GM03348 (cell line): ENCODE results near the gene ARHGAP10.
"Not testable (repeated sequence)": the region's sequence is repeated elsewhere in the genome, so short reads cannot be mapped to it uniquely, and the experiment has no call there.

Experiments used
- DNase-seq: peaks from one replicate; pipeline ENCODE4 v3.0.0; 2012; ENCODE audit warnings: low spot score

ARHGAP10 gene

DNA sequence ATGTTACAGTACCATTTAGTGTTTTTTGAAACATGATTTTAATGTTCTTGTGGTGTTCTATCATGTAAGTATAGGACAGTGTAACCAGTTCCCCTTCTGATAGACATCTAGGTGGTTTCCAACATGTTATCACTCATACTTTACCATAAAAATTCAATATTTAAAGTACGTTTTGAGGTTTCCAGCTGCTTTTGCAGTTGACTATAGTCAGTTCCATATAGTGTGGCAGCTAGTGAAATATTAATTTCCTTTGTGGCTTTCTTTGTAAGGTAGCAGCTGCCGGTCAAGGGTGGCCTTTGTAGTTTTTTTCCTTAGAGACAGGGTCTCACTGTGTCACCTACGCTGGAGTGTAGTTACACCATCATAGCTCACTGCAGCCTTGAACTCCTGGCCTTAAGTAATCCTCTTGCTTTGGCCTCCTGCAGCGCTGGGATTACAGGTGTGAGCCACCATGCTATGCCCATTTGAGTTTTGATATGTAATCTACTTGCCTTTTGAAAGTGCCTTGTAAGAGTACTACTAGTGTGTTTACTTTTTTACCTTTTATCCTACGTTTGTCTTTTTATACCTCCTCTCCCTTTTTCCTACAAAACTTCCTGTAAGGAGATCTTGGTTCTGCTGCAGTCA is 63.0 kb downstream of the ARHGAP10 start:
- no peak for DNase-seq

DNA sequence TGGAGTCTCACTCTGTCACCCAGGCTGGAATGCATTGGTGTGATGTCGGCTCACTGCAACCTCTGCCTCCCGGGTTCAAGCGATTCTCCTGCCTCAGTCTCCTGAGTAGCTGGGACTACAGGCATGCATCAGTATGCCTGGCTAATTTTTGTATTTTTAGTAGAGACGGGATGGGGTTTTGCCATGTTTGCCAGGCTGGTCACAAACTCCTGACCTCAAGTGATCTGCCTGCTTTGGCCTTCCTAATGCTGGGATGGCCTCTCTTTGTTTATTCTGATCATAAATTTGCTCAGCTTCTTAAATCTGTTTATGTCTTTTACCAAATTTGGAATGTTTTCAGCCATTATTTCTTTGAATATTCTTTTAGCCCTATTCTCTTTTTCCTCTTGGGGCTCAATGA is 67.2 kb downstream of the ARHGAP10 start:
- DNase-seq: not testable (repeated sequence)

DNA sequence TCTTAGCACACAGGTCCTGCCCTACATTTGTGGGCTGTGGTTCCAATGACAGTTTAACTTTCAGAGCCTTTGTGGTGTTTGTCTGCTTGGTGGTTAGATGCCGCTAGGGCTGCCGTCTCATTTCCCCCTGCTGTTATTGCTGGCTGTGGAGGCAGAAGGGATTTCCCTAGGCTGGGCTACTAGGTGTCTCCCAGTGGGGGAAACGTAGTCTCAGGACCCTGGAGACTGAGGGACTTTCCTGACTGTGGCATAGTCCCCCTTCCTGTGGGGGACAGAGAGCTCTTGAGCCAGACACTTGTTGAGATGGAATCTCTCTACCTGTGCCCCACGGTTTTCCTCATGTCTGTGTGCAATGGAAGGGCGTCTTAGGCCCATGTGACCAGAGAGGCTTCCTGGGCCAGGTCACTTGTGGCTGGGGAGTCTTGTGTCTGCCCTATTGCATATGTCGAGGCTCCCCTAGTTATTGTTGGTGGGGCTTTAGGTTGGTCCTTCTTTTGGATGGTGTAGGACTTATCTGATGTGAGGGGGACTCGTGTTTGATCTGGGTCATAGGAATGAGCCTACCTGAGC is 68.2 kb downstream of the ARHGAP10 start:
- no peak for DNase-seq

DNA sequence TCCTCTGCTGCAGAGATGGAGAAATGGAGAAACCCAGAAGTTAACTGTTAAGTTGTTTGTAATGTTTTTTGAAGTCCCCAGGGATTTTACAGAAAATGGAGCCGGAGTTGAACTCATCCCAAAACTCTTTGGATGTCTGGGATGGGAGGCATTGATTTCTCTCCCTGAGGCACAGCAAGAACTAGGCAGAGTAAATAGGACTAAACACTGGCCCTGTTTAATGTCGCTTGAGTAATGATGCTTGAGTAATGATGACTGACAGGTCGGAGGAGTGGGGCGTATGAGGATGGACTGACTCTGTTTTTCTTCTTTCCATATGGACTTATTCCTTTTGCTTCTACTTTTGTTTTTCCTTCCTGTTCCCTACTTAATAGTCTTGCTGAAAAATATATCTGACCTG is 69.9 kb downstream of the ARHGAP10 start:
- DNase-seq: no peak

DNA sequence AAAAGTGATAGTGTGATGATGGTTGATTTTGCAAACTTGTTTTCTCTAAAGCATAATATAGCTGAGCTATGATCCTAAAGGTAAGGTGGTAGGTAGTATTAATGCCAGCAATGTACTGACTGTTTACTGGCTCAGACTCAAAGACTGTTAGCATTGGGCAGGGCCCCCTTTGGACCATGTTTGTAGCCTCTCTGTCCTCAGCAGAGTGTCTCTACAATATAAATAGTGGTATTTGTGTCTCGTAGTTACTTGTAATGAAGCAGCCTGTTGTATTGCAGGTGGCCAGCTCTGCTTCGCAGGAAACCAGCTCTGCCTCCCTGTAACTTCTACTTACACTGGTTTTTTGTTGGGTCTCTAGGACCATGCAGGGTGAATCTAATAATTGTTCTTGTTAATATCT is 70.5 kb downstream of the ARHGAP10 start:
- no peak for DNase-seq

DNA sequence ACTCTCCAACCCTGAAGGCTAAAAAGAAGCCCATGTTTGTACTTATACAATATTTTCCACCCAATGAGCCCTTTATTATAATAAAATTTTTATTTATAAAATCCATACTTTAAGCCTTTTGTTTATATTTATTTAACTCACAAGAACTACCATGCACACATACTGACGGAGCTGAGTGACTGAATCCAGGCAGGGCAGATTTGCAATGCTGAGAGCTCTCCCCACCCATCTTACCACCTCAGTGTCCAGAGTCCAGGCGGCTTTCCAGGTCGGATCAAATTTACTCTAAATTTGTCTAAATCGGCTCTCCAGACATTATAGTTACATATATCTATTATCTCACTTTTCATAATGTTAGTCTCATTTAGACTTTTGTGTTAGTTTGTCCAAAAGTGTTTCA is 74.1 kb downstream of the ARHGAP10 start:
- no peak for DNase-seq

DNA sequence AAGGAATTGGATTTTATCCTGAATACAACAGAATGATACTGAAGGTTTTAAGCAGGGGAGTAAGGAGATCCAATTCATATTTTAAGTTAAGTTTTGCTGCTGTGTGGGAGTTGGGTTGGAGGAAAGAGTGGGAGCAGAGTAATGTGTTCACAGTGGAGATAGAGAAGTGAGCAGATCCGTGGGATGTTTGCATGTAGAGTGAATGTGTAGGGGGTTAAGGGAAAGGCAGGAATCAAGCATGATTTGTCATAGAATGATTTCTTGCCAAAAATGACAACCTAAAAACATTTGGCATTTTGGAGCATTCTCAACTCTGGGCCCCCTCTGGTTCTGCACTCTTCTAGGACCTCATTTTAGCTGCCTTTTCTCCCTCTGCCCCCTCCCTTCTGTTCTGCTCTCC is 76.6 kb downstream of the ARHGAP10 start:
- no peak for DNase-seq

DNA sequence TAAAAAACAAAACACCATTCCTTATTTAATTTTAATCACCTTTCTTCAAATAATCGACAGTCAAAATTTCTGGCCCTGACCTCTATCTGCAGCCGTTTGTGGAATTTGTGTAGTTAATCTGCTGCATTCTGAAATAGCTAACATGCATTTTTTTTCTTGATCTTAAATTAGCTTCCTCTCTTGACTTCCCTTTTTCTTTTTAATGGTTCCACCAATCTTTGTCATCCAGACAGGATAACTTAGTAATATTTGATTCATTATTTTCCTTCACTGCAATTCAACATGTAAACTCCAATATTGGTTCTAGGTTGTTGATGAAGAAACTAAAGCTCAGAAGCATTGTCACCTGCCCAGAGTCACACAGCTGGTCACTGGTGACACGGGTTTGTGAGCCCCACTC is 77.3 kb downstream of the ARHGAP10 start:
- no peak for DNase-seq

DNA sequence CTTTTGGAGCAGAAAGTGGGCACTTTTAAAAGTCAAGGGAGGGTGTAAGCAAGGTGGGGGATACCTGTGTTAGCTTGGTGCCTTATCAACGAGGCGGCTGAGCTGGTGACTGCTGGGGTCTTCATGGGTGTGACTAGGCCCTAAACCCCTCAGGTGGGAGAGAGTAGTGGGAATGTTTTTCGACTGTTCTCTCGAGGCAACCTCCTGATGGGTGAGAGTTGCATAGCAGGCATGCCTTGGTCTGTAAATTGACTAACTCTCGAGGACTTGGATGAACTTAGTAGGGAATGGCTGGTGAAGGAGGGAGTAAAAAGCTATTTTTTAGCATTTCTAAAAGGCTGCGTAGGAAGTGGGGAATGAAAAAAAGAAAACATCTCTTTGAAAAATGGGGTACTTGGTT is 80.0 kb downstream of the ARHGAP10 start:
- no peak for DNase-seq

DNA sequence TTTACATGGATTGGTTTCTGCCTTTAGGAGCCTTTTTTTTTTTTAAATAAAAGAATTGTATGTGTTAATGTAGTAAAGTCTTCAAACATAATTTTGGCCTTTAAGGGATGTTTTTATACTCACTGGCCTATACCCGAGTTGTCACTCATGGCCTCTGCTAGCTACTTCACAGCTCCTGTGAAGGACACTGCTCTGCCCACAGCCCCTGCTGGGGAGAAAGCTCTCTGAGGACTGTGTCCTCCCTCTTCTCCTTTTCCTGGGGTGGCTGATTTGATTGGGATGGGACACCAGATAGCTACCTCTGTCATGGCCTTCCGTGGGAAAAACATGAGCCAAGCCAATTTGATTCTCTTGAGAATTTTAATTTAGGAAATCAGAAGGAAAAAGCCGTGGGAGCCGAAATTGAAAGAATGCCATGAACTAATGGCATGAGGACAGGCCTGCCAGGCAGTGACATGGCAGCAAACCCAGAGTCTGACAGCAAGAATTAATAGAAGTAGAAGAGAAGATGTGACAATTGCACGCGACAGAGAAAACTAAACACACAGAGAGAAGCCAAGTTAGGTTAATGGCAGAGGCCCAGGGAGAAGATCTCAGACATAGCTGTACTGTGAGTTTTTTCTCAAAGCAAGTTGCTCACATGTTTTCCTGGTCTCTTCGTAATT is 81.4 kb downstream of the ARHGAP10 start:
- DNase-seq: peak; percentile 37

DNA sequence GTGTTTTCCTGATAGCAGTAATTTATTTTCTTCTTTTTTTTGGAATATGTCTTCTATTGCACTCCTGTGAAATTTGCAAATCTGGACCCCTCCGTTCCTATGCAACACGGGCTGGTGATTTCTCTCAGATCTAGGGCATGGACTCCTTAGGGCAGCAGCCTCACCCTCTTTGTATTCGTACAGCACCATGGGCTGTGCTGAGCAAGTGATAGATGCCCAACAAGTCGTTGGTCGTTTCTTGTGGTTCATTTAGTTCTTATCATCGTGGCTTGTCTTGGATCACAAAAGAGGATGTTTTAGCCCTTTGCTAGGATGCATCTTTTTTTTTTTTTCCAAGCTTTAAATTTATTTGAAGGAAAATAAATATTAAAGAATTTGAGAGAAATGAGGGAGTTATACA is 82.1 kb downstream of the ARHGAP10 start:
- DNase-seq: no peak

DNA sequence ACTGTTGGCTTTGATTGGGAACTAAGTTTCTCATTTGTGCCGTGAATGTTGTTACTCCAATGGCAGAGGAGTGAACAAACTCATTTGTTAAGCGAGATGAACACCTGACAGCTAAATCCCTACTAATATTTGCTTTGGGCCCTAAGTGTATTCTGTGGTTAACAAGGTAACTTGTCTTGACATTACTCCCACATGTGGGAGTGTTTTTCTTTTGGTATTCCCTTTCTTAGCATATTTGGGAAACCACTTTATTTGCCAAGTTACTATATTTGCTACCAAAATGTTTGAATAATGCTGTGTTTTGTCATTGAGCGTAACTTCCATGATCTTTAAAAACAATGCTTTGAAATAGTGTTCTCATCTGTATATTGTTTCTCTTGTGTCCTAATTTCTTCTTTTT is 82.5 kb downstream of the ARHGAP10 start:
- DNase-seq: no peak

DNA sequence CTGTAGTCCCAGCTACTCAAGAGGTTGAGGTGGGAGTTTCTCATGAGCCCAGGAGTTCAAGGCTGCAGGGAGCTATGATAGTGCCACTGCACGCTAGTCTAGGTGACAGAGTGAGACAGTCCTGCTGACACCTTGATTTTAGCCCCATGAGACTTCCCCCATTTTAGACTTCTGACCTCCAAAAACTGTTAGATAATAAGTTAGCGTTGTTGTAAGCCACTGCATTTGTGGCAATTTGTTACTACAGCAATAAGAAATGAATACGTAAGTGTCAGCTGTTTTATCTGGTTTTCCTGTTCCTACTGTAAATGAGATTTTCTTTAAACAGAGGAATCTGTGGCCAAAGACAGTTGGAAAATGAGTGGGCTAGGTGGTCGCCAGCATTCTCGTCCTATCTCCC is 83.9 kb downstream of the ARHGAP10 start:
- DNase-seq: no peak

DNA sequence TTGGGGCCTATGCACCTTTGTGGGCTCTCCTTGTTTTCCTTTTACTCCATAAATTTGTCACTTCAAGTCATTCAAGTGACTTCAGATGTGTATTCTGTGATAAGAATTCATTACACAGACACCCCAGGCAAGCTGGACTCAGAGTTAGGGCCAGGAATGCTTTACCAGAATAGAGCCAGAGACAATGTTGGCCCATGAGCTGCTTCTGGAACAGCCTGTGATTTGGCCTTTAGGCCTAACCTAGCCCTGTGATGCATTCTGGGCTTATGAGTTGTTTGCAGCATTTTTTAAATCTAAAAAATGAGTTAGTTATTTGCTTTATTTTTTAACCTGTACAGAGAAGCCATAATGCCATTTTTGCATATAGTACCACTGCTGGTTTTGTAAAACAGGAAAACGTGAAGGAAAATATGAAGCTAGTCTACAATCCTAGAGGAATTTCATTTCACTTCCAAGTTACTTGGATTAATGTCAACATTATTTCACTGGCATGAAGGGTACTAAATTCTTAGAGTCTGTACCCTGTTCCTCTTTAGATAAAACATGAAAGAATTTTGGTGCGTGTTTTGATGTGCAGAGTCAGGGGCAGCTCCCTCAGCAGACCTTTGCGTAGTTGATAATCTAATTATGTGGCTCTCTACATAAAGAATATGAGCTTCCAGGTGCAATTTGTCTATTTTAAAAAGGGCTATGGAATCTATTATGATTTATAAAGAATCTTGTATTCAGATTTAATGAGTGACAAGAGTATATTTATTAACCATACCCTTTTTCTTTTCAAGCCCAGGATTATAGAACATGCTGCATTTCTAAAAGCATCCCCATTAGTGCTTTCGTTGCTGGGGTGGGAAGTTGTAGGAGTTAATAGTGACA is 84.7 kb downstream of the ARHGAP10 start:
- DNase-seq: no peak

DNA sequence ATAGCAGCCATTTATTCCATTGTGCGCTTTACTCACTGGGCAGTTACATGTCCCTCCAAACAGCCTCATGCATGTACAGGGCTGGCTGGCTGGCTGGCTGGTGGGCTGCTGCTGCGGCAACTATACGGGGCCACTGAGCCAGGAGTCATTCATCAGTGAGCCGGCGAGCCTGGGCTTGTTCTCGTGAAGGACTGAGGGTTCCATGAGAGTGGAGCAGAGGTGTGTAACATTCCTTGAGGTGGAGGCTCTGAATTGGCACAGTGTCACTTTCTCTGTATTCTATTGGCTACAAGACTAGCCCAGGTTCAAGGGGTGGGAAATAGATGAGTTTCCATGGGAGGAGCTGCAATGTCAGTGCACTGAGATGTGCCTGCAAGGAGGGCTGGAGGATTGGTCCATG is 89.1 kb downstream of the ARHGAP10 start:
- DNase-seq: no peak

DNA sequence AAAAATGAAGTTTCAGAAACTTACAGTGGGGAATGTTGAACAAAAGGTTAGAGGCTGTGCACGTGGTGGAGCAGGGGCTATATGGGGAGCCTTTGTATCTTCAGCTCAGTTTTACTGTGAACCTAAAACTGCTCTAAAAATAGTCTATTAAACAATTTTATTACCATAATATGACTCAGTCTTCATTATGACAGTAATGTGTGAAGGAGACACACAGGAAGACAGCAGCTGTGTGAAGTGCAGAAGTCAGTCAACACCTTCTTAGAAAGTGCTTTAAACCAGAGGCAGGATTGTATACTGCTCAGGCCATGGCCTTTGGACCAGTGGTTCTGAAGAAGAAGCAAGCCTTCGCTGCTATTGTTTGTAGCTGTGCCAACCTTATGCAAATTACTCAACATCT is 89.7 kb downstream of the ARHGAP10 start:
- DNase-seq: no peak

DNA sequence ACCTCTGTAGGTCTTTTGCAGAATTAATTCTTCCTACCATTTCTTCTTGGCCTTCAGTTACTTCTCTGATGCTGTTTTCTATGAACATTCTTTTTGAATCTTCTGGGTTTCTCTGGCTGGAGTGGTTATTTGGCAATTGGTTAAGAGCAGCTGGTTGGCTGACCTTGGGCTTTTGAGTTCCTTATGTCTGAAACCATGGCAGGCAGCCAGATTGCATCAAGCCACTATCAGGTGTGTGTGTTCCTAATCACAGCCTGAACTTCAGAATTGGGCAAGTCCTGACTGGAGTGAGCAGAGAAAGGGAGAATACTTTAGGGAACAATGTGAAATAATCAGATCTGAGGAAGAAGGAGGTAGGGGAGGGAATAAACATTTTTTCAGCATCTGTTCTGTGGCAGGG is 90.2 kb downstream of the ARHGAP10 start:
- peak; percentile 41 for DNase-seq

DNA sequence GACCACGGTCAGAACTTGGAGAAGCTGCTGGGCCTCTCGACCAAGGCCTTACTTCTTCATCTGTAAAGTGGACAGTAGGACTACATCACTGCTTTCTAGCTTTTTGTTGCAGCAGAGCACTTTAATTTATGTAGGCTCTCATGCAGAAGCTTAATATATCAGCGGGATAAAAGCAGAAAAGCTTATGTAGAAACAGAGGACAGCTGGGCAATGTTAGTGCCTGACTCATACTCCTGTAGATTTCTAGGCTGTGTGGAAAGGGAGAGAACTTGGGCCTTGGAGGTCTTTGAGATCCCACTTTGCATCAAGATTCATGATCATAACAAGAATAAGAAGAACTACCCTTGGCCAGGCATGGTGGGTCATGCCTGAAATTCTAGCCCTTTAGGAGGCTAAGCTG is 91.2 kb downstream of the ARHGAP10 start:
- DNase-seq: no peak

DNA sequence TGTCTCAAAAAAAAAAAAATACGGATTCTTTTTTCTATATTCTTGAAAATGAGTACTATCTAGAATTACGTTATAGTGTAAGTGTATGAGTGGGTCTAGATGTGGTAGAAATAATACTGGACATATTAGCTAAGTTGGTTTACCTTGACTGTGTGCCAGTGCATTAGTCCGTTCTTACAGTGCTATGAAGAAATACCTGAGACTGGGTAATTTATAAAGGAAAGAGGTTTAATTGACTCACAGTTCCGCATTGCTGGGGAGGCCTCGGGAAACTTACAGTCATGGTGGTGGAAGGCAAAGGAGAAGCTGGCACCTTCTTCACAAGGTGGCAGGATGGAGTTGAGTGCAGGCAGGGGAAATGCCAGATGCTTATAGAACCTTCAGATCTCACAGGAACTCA is 92.4 kb downstream of the ARHGAP10 start:
- DNase-seq: no peak

DNA sequence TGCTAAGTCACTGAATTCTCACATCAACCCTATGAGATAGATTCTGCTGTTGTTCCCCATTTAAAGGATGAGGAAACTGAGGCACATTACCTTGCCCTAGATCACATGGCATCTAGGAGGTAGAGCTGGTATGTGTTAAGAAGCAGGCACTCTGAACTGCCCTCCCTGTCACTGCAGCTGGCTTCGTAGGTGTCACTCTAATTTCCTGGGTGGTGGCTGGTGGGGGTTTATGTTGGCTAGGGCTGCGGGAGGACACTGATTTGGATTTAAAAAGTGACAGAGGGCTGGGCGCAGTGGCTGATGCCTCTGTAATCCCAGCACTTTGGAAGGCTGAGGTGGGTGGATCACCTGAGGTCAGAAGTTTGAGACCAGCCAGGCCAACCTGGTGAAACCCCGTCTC is 93.0 kb downstream of the ARHGAP10 start:
- DNase-seq: no peak

DNA sequence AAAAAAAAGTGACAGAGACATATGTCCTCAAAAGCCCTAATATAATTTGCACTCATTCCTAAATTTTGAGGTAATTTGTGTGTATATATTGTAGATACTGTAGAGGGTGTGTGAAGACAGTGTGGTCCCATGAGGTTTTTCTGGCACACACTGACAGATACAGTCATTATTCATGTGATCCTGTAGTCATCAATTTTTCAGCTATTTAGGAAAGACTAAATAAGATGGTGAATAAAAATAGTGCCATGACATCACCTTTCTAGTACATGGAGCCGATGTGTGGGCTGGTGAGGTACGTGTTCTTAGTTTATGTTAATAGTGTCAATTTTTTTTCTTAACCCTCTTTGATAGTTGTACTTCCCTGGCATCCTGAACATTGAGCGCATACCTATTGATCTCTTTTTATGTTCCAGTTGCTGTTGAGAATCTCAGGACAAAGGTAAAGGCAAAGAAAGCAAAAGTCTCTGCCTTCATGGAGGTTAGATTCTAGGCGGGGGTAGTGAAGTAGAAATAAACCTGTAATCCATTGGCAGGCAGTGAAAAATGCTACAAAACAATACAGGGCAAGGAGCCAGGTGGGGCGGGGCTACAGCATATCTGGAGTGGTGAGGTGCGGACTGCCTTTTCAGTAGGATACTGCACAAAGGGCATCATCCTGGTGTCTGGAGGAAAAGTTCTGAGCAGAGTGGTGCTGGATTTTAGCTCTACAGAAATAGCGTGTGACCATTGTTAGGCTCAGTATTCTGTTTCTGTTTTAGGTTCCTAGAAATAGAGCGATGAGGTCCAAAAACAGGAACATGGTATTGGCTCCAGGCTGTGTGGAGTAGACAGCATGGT is 93.8 kb downstream of the ARHGAP10 start:
- DNase-seq: no peak

DNA sequence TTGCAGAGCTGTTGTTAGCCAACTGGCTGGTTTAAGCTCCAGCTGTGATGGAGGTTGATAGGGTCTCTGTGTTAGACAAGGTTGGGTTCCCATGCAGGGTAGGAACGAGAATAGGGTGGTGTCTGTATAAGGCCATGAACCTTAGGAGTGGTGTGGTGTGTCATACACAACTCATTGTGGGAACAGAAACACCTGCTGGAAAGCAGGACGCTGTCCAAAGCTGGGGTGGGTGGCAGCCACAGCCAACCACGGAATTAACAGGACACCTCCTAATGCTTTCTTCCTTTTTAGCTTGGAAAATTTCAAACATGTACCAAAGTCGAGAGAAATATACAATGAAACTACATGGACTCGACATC is 94.4 kb downstream of the ARHGAP10 start:
- no peak for DNase-seq
